ENCODE measurements around the gene TACR1. TPM values are rescaled to one million over a fixed set of nuclear protein-coding genes. Genes with fewer than 3 reads are reported as not detected.
A peak's percentile ranks its signal among the peaks of the same experiment; 100 is the strongest.

Gene TACR1
- total and polyA plus RNA-seq, 2 of the 13 experiments (the other 11 are each of a cell fraction or from before 2014, with no cell fraction given), result not detected

GRCh38 chr2:75153221-75153620 is 46.1 kb downstream of the TACR1 start (continued):
- TF ChIP-seq E2F5 (CRISPR knock-in tag; conservative IDR thresholded peaks at IDR 0.05) (no peak), ZNF550 (CRISPR knock-in tag; IDR thresholded peaks at IDR 0.05; ENCODE audit: borderline replicate concordance) (no peak), KDM4B (CRISPR knock-in tag; IDR thresholded peaks at IDR 0.05) (peak; percentile 77; the same call in 1 of the 2 replicates), KMT2B (CRISPR knock-in tag; IDR thresholded peaks at IDR 0.05) (peak; percentile 52; the same call in 1 of the 2 replicates), PAXIP1 (CRISPR knock-in tag; conservative IDR thresholded peaks at IDR 0.05) (peak; percentile 91), ZNF326 (CRISPR knock-in tag; IDR thresholded peaks at IDR 0.05; ENCODE audit: borderline replicate concordance) (no peak), ZNF577 (CRISPR knock-in tag; IDR thresholded peaks at IDR 0.05; ENCODE audit: borderline replicate concordance, low read depth) (no peak), ZNF235 (CRISPR knock-in tag; IDR thresholded peaks at IDR 0.05; ENCODE audit: borderline replicate concordance) (no peak), ZBTB1 (CRISPR knock-in tag; IDR thresholded peaks at IDR 0.05; ENCODE audit: borderline replicate concordance) (no peak), MYNN (CRISPR knock-in tag; IDR thresholded peaks at IDR 0.05; ENCODE audit: low read depth) (no peak), MTF2 (CRISPR knock-in tag; IDR thresholded peaks at IDR 0.05; ENCODE audit: borderline replicate concordance) (no peak; the same call in 1 of the 2 replicates), ZNF451 (CRISPR knock-in tag; IDR thresholded peaks at IDR 0.05) (no peak), POLR2G (IDR thresholded peaks at IDR 0.05; ENCODE audit: low read depth, low read length) (no peak), CENPX (CRISPR knock-in tag; IDR thresholded peaks at IDR 0.05) (no peak), NRL (CRISPR knock-in tag; IDR thresholded peaks at IDR 0.05; ENCODE audit: borderline replicate concordance) (no peak), FOXA1 (IDR thresholded peaks at IDR 0.05) (peak; percentile 99), FOXA1 (CRISPR knock-in tag; IDR thresholded peaks at IDR 0.05) (peak; percentile 100), ZNF10 (CRISPR knock-in tag; IDR thresholded peaks at IDR 0.05; ENCODE audit: borderline replicate concordance, low read depth) (no peak), ERF (CRISPR knock-in tag; IDR thresholded peaks at IDR 0.05) (peak; percentile 83), GMEB1 (CRISPR knock-in tag; IDR thresholded peaks at IDR 0.05; ENCODE audit: borderline replicate concordance) (no peak), RAD51 (IDR thresholded peaks at IDR 0.05; ENCODE audit: borderline replicate concordance) (no peak), NFE2 (CRISPR knock-in tag; IDR thresholded peaks at IDR 0.05) (no peak), MAFF (IDR thresholded peaks at IDR 0.05; ENCODE audit: low read depth, low read length) (no peak), TAF1 (CRISPR knock-in tag; IDR thresholded peaks at IDR 0.05) (no peak), DR1 (CRISPR knock-in tag; IDR thresholded peaks at IDR 0.05) (no peak), MBD4 (IDR thresholded peaks at IDR 0.05; ENCODE audit: borderline replicate concordance, low read length) (no peak), TMF1 (CRISPR knock-in tag; IDR thresholded peaks at IDR 0.05; ENCODE audit: low read depth) (no peak), KLF9 (CRISPR knock-in tag; IDR thresholded peaks at IDR 0.05; ENCODE audit: low read depth) (no peak), ZNF382 (CRISPR knock-in tag; IDR thresholded peaks at IDR 0.05; ENCODE audit: borderline replicate concordance) (no peak)
